AG10803 (cell line): Measurements from ENCODE around the gene EPOP.
"Not testable (repeated sequence)": the region's sequence is repeated elsewhere in the genome, so short reads cannot be mapped to it uniquely, and the experiment has no call there.

Experiments used
- DNase-seq: peaks from one replicate; pipeline ENCODE4 v3.0.0; 2010; ENCODE audit warnings: low read depth
- H3K4me3 ChIP-seq: 2 replicates; pipeline ENCODE4 v1.5.1; 2011; ENCODE audit warnings: mild to moderate bottlenecking, low read length, control low read depth
- CTCF ChIP-seq: conservative IDR thresholded peaks from 2 replicates; pipeline ENCODE4 v1.5.1; 2011; ENCODE audit warnings: mild to moderate bottlenecking, low read length, control low read depth, inconsistent platforms

The EPOP gene

GRCh38 chr17:38628441-38628840 lies 46.3 kb downstream of the EPOP start:
- H3K4me3 ChIP-seq: no peak overlapping the region
- no peak for TF ChIP-seq CTCF
- DNase-seq: peak; percentile 6

- no peak for TF ChIP-seq CTCF
- DNase-seq: no peak
- no peak overlapping the region for H3K4me3 ChIP-seq
Measured at GRCh38 chr17:38627957-38628356, 46.8 kb downstream of the EPOP start.

- not testable (repeated sequence) for DNase-seq, H3K4me3 ChIP-seq
Measured at GRCh38 chr17:38626606-38627226, 48.0 kb downstream of the EPOP start.

GRCh38 chr17:38625482-38625881 lies 49.3 kb downstream of the EPOP start:
- no peak for TF ChIP-seq CTCF
- DNase-seq: no peak
- H3K4me3 ChIP-seq: no peak overlapping the region

- DNase-seq, H3K4me3 ChIP-seq: not testable (repeated sequence)
Measured at GRCh38 chr17:38624782-38625355, 49.9 kb downstream of the EPOP start.
